ENCODE data around the gene GPR15LG. TPM values are rescaled to one million over a fixed set of nuclear protein-coding genes. Genes with fewer than 3 reads are reported as not detected.
A peak's percentile ranks its signal among the peaks of the same experiment; 100 is the strongest.

Gene GPR15LG
- total and polyA plus RNA-seq, 10 of the 15 experiments (the other 5 are each of a cell fraction or from before 2014, with no cell fraction given): 1.1 to 12.2 (median 1.4) TPM

GRCh38 chr10:84177541-84178141 is 4.0 kb downstream of the GPR15LG start (continued):
- TF ChIP-seq USF1 (IDR thresholded peaks at IDR 0.05; ENCODE audit: borderline replicate concordance, extremely low read length, insufficient read depth, low read depth, low read length): no peak
- peak; percentile 51 to 70; a peak in 3 of 4 replicates for TF ChIP-seq IKZF2 (IDR thresholded peaks at IDR 0.05)
- TF ChIP-seq RELA (IDR thresholded peaks at IDR 0.05; ENCODE audit: borderline replicate concordance, partially characterized antibody): no peak
- TF ChIP-seq ZBED1 (IDR thresholded peaks at IDR 0.05; ENCODE audit: borderline replicate concordance): no peak
- 0 out of 2 replicates have a peak, but pooled peaks have one; percentile 68 for TF ChIP-seq TBL1XR1 (IDR thresholded peaks at IDR 0.05; ENCODE audit: low read depth, low read length)
- TF ChIP-seq HDAC2 (IDR thresholded peaks at IDR 0.05): no peak
- TF ChIP-seq CBFB (IDR thresholded peaks at IDR 0.05; ENCODE audit: low read depth): no peak
- 0 out of 4 replicates have a peak, but pooled peaks of 1 of the 2 experiments have one; percentile 17 for TF ChIP-seq ETV6 (conservative IDR thresholded peaks at IDR 0.05 in 1 of 2, IDR thresholded peaks at IDR 0.05 in 1 of 2; ENCODE audit: borderline replicate concordance in 1 of 2, low read depth in 1 of 2)
- peak; percentile 38 to 53; a peak in 2 of 4 replicates for TF ChIP-seq BHLHE40 (IDR thresholded peaks at IDR 0.05; ENCODE audit: borderline replicate concordance in 1 of 2, low read depth in 2 of 2, low read length in 1 of 2)
- 0 out of 2 replicates have a peak, but pooled peaks have one; percentile 19 for TF ChIP-seq MAX (IDR thresholded peaks at IDR 0.05; ENCODE audit: low read depth, low read length)
- no peak for TF ChIP-seq TARDBP (IDR thresholded peaks at IDR 0.05; ENCODE audit: borderline replicate concordance)
- peak; percentile 70 for TF ChIP-seq CHD2 (IDR thresholded peaks at IDR 0.05; ENCODE audit: borderline replicate concordance, low read depth, low read length)
- peak in 1 of 2 experiments; percentile 56; a peak in 1 of 3 replicates for TF ChIP-seq EGR1 (IDR thresholded peaks at IDR 0.05; ENCODE audit: borderline replicate concordance in 1 of 2, low read depth in 2 of 2, low read length in 2 of 2)
- TF ChIP-seq SKIL (IDR thresholded peaks at IDR 0.05; ENCODE audit: low read depth, poor library complexity, severe bottlenecking): no peak
- TF ChIP-seq MLLT1 (IDR thresholded peaks at IDR 0.05): peak; percentile 89
- 0 out of 2 replicates have a peak, but pooled peaks have one; percentile 44 for TF ChIP-seq DPF2 (IDR thresholded peaks at IDR 0.05)
- TF ChIP-seq RUNX3 (IDR thresholded peaks at IDR 0.05; ENCODE audit: low read length): peak; percentile 67
- TF ChIP-seq NR2F1 (conservative IDR thresholded peaks at IDR 0.05): no peak
- no peak for TF ChIP-seq POLR2A (IDR thresholded peaks at IDR 0.05; ENCODE audit: low read depth, low read length)
- TF ChIP-seq IKZF1 (conservative IDR thresholded peaks at IDR 0.05): peak; percentile 57; the same call in 1 of the 2 replicates
- no peak for TF ChIP-seq CTCF (IDR thresholded peaks at IDR 0.05 in 2 of 3, conservative IDR thresholded peaks at IDR 0.05 in 1 of 3; ENCODE audit: control insufficient read depth in 2 of 3, extremely low read depth in 1 of 3, insufficient read depth in 1 of 3, low read depth in 3 of 3, low read length in 3 of 3)
- no peak for TF ChIP-seq USF2 (IDR thresholded peaks at IDR 0.05; ENCODE audit: borderline replicate concordance, low read depth, low read length)

Data from GM12878 (cell line).